IPS-20b (cell line): ENCODE measurements around the gene CENPT.

ENCODE experiments used
- H3K27ac ChIP-seq: one replicate; pipeline ENCODE4 v1.5.1; 2013; ENCODE audit warnings: low read length
- H3K27me3 ChIP-seq: 2 replicates; pipeline ENCODE4 v1.6.1; 2013; ENCODE audit warnings: mild to moderate bottlenecking, low read length, inconsistent platforms; ENCODE audit not compliant: insufficient read depth
- H3K36me3 ChIP-seq: 2 replicates; pipeline ENCODE4 v1.6.1; 2013; ENCODE audit warnings: low read depth, mild to moderate bottlenecking, inconsistent platforms, low read length, moderate library complexity; ENCODE audit not compliant: insufficient read depth
- H3K4me1 ChIP-seq: 2 replicates; pipeline ENCODE4 v1.6.1; 2013; ENCODE audit warnings: mild to moderate bottlenecking, control low read depth, inconsistent platforms, low read length, moderate library complexity; ENCODE audit not compliant: insufficient read depth
- H3K4me3 ChIP-seq: 2 replicates; pipeline ENCODE4 v1.5.1; 2013; ENCODE audit warnings: mild to moderate bottlenecking, low read length, inconsistent platforms
- H3K9ac ChIP-seq: 2 replicates; pipeline ENCODE4 v1.6.1; 2013; ENCODE audit warnings: low read depth, mild to moderate bottlenecking, inconsistent platforms, low read length, moderate library complexity
- H3K9me3 ChIP-seq: 2 replicates; pipeline ENCODE4 v1.6.1; 2013; ENCODE audit warnings: mild to moderate bottlenecking, low read depth, low read length, inconsistent platforms; ENCODE audit not compliant: insufficient read depth

The CENPT gene

DNA sequence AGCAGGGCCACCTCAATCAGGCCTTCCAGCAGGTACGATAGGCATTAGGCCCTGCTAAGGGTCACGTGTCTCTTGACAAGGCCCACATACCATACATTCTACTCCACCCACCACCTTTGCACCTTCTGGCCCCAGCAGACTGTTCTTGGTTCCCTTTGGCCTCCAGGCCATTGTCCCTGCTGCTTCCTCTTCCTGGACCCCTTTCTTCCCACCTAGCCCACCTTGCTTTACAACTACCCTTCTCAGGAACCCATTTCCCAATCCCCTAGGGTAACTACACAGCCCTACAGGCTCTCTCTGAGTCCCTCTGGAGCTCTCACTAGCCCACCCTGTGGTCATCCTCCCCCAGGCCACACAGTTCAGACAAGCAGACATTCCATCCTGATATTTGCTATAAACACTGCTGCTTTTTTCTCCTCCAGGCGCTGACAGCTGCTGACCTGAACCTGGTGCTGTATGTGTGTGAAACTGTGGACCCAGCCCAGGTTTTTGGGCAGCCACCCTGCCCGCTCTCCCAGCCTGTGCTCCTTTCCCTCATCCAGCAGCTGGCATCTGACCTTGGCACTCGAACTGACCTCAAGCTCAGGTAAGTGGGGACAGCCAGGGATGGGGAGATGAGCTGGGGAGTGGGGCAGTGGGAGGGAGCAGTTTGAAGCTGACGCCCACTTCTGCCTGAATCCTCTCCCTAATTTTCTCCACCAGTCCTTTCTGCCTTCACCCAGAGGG is 35.8 kb upstream of the CENPT start:
- Histone ChIP-seq H3K4me1 (peaks cover 10% of the 10 kb centered on the region), H3K27me3 (no peaks in the 10 kb centered on the region), H3K9me3 (no peaks in the 10 kb centered on the region), H3K4me3 (no peak overlapping the region), H3K36me3 (peaks cover 58% of the 10 kb centered on the region), H3K27ac (no peak overlapping the region), H3K9ac (no peak overlapping the region)

DNA sequence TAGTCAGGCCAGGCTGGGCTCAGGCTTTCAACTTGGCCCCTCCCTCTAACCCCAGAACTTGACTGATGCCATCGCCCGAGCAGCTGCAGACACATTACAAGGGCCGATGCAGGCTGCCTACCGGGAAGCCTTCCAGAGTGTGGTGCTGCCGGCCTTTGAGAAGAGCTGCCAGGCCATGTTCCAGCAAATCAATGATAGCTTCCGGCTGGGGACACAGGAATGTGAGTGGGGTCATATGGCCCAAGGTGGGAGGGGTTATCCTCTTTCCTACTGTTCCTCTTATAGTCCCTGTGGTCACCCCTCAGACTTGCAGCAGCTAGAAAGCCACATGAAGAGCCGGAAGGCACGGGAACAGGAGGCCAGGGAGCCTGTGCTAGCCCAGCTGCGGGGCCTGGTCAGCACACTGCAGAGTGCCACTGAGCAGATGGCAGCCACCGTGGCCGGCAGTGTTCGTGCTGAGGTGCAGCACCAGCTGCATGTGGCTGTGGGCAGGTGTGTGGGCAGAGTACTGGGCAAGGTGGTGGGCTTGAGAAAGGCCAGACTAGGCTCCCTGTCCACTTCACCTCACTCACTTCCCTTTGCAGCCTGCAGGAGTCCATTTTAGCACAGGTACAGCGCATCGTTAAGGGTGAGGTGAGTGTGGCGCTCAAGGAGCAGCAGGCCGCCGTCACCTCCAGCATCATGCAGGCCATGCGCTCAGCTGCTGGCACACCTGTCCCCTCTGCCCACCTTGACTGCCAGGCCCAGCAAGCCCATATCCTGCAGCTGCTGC is 35.1 kb upstream of the CENPT start:
- no peak overlapping the region for H3K27ac ChIP-seq
- no peak overlapping the region for H3K9ac ChIP-seq
- peaks cover 10% of the 10 kb centered on the region for H3K4me1 ChIP-seq
- peaks cover 65% of the 10 kb centered on the region for H3K36me3 ChIP-seq
- no peaks in the 10 kb centered on the region for H3K27me3 ChIP-seq
- H3K9me3 ChIP-seq = no peaks in the 10 kb centered on the region
- no peak overlapping the region for H3K4me3 ChIP-seq

DNA sequence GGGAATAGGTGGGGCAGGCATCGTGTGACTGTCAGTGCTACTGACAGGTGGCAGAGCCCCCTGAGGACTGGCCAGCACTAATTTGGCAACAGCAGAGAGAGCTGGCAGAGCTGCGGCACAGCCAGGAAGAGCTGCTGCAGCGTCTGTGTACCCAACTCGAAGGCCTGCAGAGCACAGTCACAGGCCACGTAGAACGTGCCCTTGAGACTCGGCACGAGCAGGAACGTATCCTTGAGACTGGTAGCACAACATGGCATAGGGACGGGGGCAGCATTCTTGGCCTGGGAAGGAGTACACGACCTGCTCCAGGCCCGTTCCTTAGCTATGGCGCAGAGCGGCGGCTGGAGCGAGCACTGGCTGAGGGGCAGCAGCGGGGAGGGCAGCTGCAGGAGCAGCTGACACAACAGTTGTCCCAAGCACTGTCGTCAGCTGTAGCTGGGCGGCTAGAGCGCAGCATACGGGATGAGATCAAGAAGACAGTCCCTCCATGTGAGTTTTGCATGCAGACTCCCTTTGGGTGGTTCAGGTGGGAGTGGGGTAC is 34.2 kb upstream of the CENPT start:
- Histone ChIP-seq H3K4me3 (no peak overlapping the region), H3K27me3 (no peaks in the 10 kb centered on the region), H3K4me1 (peaks cover 10% of the 10 kb centered on the region), H3K9me3 (no peaks in the 10 kb centered on the region), H3K36me3 (peaks cover 74% of the 10 kb centered on the region), H3K9ac (no peak overlapping the region), H3K27ac (no peak overlapping the region)

DNA sequence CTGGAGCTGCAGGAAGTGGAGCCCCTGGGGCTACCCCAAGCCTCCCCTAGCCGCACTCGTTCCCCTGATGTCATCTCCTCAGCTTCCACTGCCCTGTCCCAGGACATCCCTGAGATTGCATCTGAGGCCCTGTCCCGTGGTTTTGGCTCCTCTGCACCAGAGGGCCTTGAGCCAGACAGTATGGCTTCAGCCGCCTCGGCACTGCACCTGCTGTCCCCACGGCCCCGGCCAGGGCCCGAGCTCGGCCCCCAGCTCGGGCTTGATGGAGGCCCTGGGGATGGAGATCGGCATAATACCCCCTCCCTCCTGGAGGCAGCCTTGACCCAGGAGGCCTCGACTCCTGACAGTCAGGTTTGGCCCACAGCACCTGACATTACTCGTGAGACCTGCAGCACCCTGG is 33.1 kb upstream of the CENPT start:
- H3K27ac ChIP-seq = no peak overlapping the region
- H3K36me3 ChIP-seq = peaks cover 81% of the 10 kb centered on the region

DNA sequence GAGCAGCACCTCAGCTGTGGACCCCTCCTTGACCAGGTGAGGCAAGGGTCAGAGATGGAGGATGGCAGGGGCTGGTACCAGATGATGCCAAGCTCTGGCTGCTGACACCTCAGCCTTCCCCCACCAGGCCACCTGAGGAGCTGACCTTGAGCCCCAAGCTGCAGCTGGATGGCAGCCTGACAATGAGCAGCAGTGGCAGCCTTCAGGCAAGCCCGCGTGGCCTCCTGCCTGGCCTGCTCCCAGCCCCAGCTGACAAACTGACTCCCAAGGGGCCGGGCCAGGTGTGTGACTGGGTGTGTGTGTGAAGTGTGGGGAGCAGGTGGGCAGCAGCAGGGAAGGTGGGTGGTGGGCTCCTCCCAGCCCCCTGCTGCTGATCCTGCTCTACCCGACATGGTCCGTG is 32.4 kb upstream of the CENPT start:
- peaks cover 81% of the 10 kb centered on the region for H3K36me3 ChIP-seq
- no peak overlapping the region for H3K4me3 ChIP-seq
- H3K9me3 ChIP-seq = no peaks in the 10 kb centered on the region
- no peak overlapping the region for H3K27ac ChIP-seq
- H3K27me3 ChIP-seq = no peaks in the 10 kb centered on the region
- no peak overlapping the region for H3K9ac ChIP-seq
- peaks cover 6% of the 10 kb centered on the region; the same call in 1 of the 2 replicates for H3K4me1 ChIP-seq

More for the DNA sequence above, 33.1 kb upstream of the CENPT start:
- Histone ChIP-seq H3K4me1 (peaks cover 10% of the 10 kb centered on the region; the same call in 1 of the 2 replicates), H3K4me3 (no peak overlapping the region), H3K9ac (no peak overlapping the region), H3K27me3 (no peaks in the 10 kb centered on the region), H3K9me3 (no peaks in the 10 kb centered on the region)

DNA sequence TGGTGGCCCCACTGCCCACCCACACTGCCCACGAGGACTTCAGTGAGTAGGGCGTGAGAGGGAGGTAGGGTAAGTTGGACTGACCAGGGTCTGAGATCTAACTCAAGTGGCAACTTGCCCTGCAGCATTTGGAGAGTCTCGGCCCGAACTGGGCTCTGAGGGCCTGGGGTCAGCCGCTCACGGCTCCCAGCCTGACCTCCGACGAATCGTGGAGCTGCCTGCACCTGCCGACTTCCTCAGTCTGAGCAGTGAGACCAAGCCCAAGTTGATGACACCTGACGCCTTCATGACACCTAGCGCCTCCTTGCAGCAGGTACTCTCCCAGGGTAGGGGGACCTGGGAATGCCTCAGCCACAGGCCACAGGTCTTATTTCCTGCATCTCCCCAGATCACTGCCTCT is 32.0 kb upstream of the CENPT start:
- H3K36me3 ChIP-seq = peaks cover 81% of the 10 kb centered on the region

DNA sequence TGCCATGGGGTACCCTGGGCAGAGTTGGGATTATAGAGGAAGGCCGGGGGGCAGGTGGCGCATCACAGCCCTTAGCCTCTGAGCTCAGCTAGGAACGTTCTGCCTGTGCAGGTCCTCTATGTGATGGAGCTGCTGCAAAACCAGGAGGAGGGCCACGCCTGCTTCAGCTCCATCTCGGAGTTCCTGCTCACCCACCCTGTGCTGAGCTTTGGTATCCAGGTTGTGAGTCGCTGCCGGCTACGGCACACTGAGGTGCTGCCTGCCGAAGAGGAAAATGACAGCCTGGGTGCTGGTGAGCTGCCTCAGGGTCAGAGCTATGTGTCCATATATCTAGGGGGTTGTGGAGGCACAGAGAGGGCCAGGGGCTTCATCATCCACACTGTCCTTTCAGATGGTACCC is 31.4 kb upstream of the CENPT start:
- Histone ChIP-seq H3K9ac (no peak overlapping the region), H3K36me3 (peaks cover 77% of the 10 kb centered on the region), H3K4me3 (no peak overlapping the region), H3K27ac (no peak overlapping the region), H3K9me3 (no peaks in the 10 kb centered on the region), H3K4me1 (peaks cover 7% of the 10 kb centered on the region; the same call in 1 of the 2 replicates), H3K27me3 (no peaks in the 10 kb centered on the region)

More for the DNA sequence above, 32.0 kb upstream of the CENPT start:
- Histone ChIP-seq H3K9me3 (no peaks in the 10 kb centered on the region), H3K9ac (no peak overlapping the region), H3K4me3 (no peak overlapping the region), H3K27ac (no peak overlapping the region), H3K4me1 (peaks cover 3% of the 10 kb centered on the region; the same call in 1 of the 2 replicates), H3K27me3 (no peaks in the 10 kb centered on the region)

DNA sequence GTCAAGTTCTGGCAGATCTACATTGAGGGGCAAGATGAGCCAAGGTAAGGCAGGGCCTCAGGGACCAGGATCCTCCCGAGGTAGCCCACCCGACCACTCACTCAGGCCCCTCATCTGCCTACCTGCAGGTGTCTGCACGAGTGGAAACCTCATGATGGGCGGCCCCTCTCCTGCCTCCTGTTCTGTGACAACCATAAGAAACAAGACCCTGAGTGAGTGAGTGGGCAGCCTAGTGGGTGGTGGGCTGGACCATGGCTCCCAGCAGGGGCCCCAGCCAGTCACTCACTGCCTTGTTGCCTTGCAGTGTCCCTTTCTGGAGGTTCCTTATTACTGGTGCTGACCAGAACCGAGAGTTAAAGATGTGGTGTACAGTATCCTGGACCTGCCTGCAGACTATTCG is 30.7 kb upstream of the CENPT start:
- Histone ChIP-seq H3K9me3 (no peaks in the 10 kb centered on the region), H3K36me3 (peaks cover 72% of the 10 kb centered on the region), H3K4me3 (no peak overlapping the region), H3K9ac (no peak overlapping the region), H3K27me3 (no peaks in the 10 kb centered on the region), H3K27ac (no peak overlapping the region), H3K4me1 (0 out of 2 replicates have a peak, but pooled peaks cover 9% of the 10 kb centered on the region)

DNA sequence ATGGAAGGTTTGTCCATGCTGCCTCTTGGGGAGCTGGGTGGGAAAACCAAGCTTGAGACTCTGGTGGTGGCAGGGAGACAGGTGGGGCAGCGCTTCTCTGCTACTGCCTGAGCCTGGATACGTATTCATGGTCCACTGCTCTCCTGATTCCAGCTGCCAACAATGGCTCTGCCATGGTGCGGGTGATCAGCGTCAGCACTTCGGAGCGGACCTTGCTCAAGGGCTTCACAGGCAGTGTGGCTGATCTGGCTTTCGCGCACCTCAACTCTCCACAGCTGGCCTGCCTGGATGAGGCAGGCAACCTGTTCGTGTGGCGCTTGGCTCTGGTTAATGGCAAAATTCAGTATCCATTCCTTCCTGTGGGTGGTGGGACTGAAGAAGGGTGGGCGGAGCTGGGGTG is 29.6 kb upstream of the CENPT start:
- H3K27me3 ChIP-seq = no peaks in the 10 kb centered on the region
- H3K27ac ChIP-seq = no peak overlapping the region
- H3K4me3 ChIP-seq = no peak overlapping the region
- 0 out of 2 replicates have a peak, but pooled peaks cover 9% of the 10 kb centered on the region for H3K4me1 ChIP-seq
- no peak overlapping the region for H3K9ac ChIP-seq
- H3K36me3 ChIP-seq = peaks cover 60% of the 10 kb centered on the region
- no peaks in the 10 kb centered on the region for H3K9me3 ChIP-seq

DNA sequence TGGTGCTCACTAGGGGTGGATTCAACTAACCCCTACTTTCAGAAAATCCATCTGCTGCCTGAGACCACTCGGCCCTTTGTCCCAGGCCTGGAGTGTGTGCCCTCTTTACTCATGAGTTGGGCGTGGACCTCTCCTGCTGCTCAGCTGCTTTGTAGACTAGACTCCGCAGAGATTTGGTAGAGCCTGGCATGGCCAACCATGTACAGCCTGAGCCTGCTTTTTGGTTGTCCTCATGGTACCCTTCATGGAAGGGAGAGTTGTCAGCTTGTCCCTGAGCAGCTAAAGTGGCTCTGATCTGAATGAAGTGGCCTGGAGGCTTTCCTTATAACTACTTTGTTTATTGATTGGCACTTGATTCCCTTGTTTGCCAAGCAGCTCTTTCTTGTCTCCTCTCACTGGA is 26.9 kb upstream of the CENPT start:
- Histone ChIP-seq H3K4me3 (peak overlapping the region; percentile 92; the same call in 1 of the 2 replicates), H3K36me3 (peaks cover 55% of the 10 kb centered on the region), H3K4me1 (0 out of 2 replicates have a peak, but pooled peaks cover 9% of the 10 kb centered on the region), H3K9me3 (no peaks in the 10 kb centered on the region), H3K9ac (peak overlapping the region; percentile 85), H3K27me3 (no peaks in the 10 kb centered on the region), H3K27ac (no peak overlapping the region)

DNA sequence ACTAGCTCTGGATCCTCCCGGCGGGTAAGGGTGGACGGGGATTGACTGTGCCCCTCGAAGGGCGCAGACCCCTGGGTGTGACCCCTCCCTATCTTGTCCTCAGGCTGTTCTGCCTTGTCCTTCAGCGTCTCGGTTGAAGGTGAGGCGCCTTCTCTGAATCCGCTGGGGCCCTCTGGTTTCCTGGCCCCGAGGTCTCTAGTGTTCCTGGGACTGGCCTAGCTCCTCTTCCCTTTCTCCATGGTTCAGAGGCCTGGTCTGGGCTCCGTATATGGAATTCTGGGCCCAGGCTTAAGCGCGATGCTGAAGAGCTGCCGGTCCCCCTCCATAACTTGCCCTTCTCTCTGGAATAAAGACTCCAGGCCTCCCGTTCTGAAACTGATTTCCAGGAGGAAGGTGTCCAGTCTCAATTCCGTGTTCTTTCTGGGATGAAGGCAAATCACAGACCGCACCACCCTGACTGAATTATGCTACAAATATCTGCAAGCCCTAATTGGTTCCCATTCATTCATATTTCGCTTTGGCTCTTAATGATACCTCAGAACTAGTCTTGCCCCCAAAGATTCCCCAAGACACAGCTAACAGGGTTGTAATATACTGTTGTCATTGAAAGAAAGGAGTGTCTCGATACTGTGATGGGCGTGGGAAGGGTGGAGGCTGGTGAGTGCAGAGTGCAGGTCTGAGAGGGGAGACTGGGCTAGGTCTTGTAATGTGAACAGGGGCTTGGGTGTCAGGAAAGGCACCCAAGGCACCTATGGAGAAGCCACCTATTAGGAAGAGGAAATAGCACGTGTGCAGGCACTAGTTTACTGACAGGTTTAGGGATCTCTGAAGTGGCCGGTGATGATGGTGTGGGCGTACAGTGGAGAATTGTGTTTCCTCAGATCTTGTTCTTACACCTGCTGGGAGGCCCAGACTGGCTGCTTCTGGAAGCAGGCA is 26.2 kb upstream of the CENPT start:
- Histone ChIP-seq H3K9ac (peak overlapping the region; percentile 85), H3K27ac (no peak overlapping the region), H3K36me3 (peaks cover 55% of the 10 kb centered on the region), H3K9me3 (no peaks in the 10 kb centered on the region), H3K4me1 (0 out of 2 replicates have a peak, but pooled peaks cover 9% of the 10 kb centered on the region), H3K27me3 (no peaks in the 10 kb centered on the region), H3K4me3 (peak overlapping the region; percentile 92)
